IMR-90 (cell line): Measurements from ENCODE around the gene PTK6. TPM values are rescaled to one million over a fixed set of nuclear protein-coding genes. Genes with fewer than 3 reads are reported as not detected.
A peak's percentile ranks its signal among the peaks of the same experiment; 100 is the strongest.

Source experiments
- ATAC-seq: fragments of 200-7000 bp; cut with Tn5 transposase; 2 replicates; pipeline ENCODE4 v1.9.1; 2020; ENCODE audit warnings: low read depth, mild to moderate bottlenecking, moderate library complexity
- BruUV-seq: library from RNA; stranded (reverse); fragments of 400-500 nt; replicated peaks from 2 replicates; lab custom pipeline; 2021; lab: Mats Ljungman, UMichigan
- CTCF ChIA-PET: fragments of 300-600 bp; formaldehyde crosslinking; extraction: SDS; loops from one replicate; lab custom pipeline; 2021; ENCODE audit warnings: antibody characterized with exemption; lab: Yijun Ruan, JAX
- POLR2A ChIA-PET: fragments of 300-600 bp; sonication (Branson Sonifier 250); formaldehyde crosslinking; loops from one replicate; lab custom pipeline; 2022; ENCODE audit warnings: antibody characterized with exemption; ENCODE audit not compliant: unreplicated experiment; lab: Charles Lee
- DNase-seq: peaks from one replicate; pipeline ENCODE4 v3.0.0; 2013
- H2AFZ ChIP-seq: replicated peaks from 2 replicates; pipeline ENCODE3; 2013; ENCODE audit warnings: low read length, mild to moderate bottlenecking; ENCODE audit not compliant: poor library complexity
- H2AK5ac ChIP-seq: 2 replicates; pipeline ENCODE4 v1.6.1; 2013; ENCODE audit warnings: low read depth, low read length, inconsistent platforms
- H2AK9ac ChIP-seq: replicated peaks from 2 replicates; pipeline ENCODE3; 2013; ENCODE audit warnings: mild to moderate bottlenecking, low read depth, low read length, moderate library complexity; ENCODE audit not compliant: poor library complexity
- H2BK120ac ChIP-seq: 2 replicates; pipeline ENCODE4 v1.6.1; 2013; ENCODE audit warnings: low read depth, low read length, inconsistent platforms
- H2BK15ac ChIP-seq: 3 replicates; pipeline ENCODE4 v1.6.1; 2013; ENCODE audit warnings: low read depth, low read length, inconsistent platforms
- H2BK20ac ChIP-seq: 2 replicates; pipeline ENCODE4 v1.6.1; 2013; ENCODE audit warnings: low read depth, mild to moderate bottlenecking, inconsistent platforms, low read length, moderate library complexity
- H2BK5ac ChIP-seq: 2 replicates; pipeline ENCODE4 v1.6.1; 2013; ENCODE audit warnings: mild to moderate bottlenecking, low read depth, low read length, inconsistent platforms; ENCODE audit not compliant: poor library complexity, severe bottlenecking
- H3K14ac ChIP-seq: replicated peaks from 2 replicates; pipeline ENCODE4 v1.6.1; 2013; ENCODE audit warnings: low read depth, low read length, inconsistent platforms
- H3K18ac ChIP-seq: 2 replicates; pipeline ENCODE4 v1.6.1; 2013; ENCODE audit warnings: low read depth, low read length, control low read depth
- H3K23ac ChIP-seq: 2 replicates; pipeline ENCODE4 v1.6.1; 2013; ENCODE audit warnings: low read depth, low read length, inconsistent platforms
- H3K27ac ChIP-seq: 2 replicates; pipeline ENCODE4 v1.5.1; 2013; ENCODE audit warnings: mild to moderate bottlenecking, control low read depth, low read length; ENCODE audit not compliant: insufficient read depth
- H3K27me3 ChIP-seq: 2 replicates; pipeline ENCODE4 v1.6.1; 2013; ENCODE audit warnings: low read length; ENCODE audit not compliant: control insufficient read depth, insufficient read depth
- H3K36me3 ChIP-seq: 2 replicates; pipeline ENCODE4 v1.6.1; 2013; ENCODE audit warnings: low read length, mixed read lengths; ENCODE audit not compliant: control insufficient read depth, insufficient read depth
- H3K4ac ChIP-seq: 2 replicates; pipeline ENCODE4 v1.6.1; 2013; ENCODE audit warnings: low read depth, low read length, inconsistent platforms
- H3K4me1 ChIP-seq: 2 replicates; pipeline ENCODE4 v1.6.1; 2013; ENCODE audit warnings: low read length, mixed read lengths; ENCODE audit not compliant: control insufficient read depth, insufficient read depth
- H3K4me2 ChIP-seq: 2 replicates; pipeline ENCODE4 v1.6.1; 2013; ENCODE audit warnings: low read depth, mild to moderate bottlenecking, control low read depth, low read length, moderate library complexity
- H3K4me3 ChIP-seq: 2 replicates; pipeline ENCODE4 v1.5.1; 2013; ENCODE audit warnings: low read depth, mild to moderate bottlenecking, control low read depth, low read length, moderate library complexity; ENCODE audit not compliant: insufficient read depth
- H3K56ac ChIP-seq: 2 replicates; pipeline ENCODE4 v1.6.1; 2013; ENCODE audit warnings: low read length, inconsistent platforms; ENCODE audit not compliant: insufficient read depth; ENCODE audit errors: extremely low read depth
- H3K79me1 ChIP-seq, 2 experiments: 2 replicates each; pipeline ENCODE4 v1.6.1; 2013; ENCODE audit warnings: low read length in 2 of 2, inconsistent platforms in 1 of 2, low read depth in 1 of 2
- H3K9ac ChIP-seq: 2 replicates; pipeline ENCODE4 v1.6.1; 2013; ENCODE audit warnings: low read depth, low read length, control low read depth
- H3K9me1 ChIP-seq: 2 replicates; pipeline ENCODE4 v1.6.1; 2013; ENCODE audit warnings: low read length, inconsistent platforms; ENCODE audit not compliant: insufficient read depth
- H3K9me3 ChIP-seq: 2 replicates; pipeline ENCODE4 v1.6.1; 2013; ENCODE audit warnings: low read length; ENCODE audit not compliant: control insufficient read depth, insufficient read depth
- H4K20me1 ChIP-seq: 2 replicates; pipeline ENCODE4 v1.6.1; 2013; ENCODE audit warnings: low read length, inconsistent platforms; ENCODE audit not compliant: insufficient read depth
- H4K5ac ChIP-seq: 2 replicates; pipeline ENCODE4 v1.6.1; 2013; ENCODE audit warnings: mild to moderate bottlenecking, low read depth, low read length, control low read depth
- H4K8ac ChIP-seq, 2 experiments: 2 replicates each; pipeline ENCODE4 v1.6.1; 2013; ENCODE audit warnings: low read depth in 2 of 2, low read length in 2 of 2, control low read depth in 1 of 2, inconsistent platforms in 1 of 2
- H4K91ac ChIP-seq: 2 replicates; pipeline ENCODE4 v1.6.1; 2013; ENCODE audit warnings: low read depth, low read length, inconsistent platforms; ENCODE audit not compliant: insufficient read depth
- BHLHE40 ChIP-seq: fragments of 150-350 bp; IDR thresholded peaks from 2 replicates; pipeline ENCODE4 v1.6.1; 2016; ENCODE audit warnings: mild to moderate bottlenecking, low read depth, low read length
- CEBPB ChIP-seq: IDR thresholded peaks from 2 replicates; pipeline ENCODE4 v1.6.1; 2012; ENCODE audit warnings: low read depth, low read length, improper control_type of control experiment
- CHD1 ChIP-seq: IDR thresholded peaks from 2 replicates; pipeline ENCODE4 v1.6.1; 2012; ENCODE audit warnings: low read depth, low read length, improper control_type of control experiment
- CTCF ChIP-seq: conservative IDR thresholded peaks from 2 replicates; pipeline ENCODE4 v1.5.1; 2012; ENCODE audit warnings: mild to moderate bottlenecking, low read depth, low read length, improper control_type of control experiment
- ELK1 ChIP-seq: fragments of 150-350 bp; IDR thresholded peaks from 2 replicates; pipeline ENCODE4 v1.6.1; 2016; ENCODE audit warnings: low read depth, mild to moderate bottlenecking, low read length, moderate library complexity, borderline replicate concordance
- MAFK ChIP-seq: IDR thresholded peaks from 2 replicates; pipeline ENCODE4 v1.6.1; 2012; ENCODE audit warnings: low read depth, low read length, improper control_type of control experiment
- MAZ ChIP-seq: IDR thresholded peaks from 2 replicates; pipeline ENCODE4 v1.6.1; 2012; ENCODE audit warnings: low read depth, mild to moderate bottlenecking, low read length, improper control_type of control experiment, moderate library complexity, borderline replicate concordance
- MXI1 ChIP-seq: IDR thresholded peaks from 2 replicates; pipeline ENCODE4 v1.6.1; 2012; ENCODE audit warnings: low read depth, mild to moderate bottlenecking, low read length, moderate library complexity, borderline replicate concordance
- NFE2L2 ChIP-seq: fragments of 150-350 bp; IDR thresholded peaks from 2 replicates; pipeline ENCODE4 v1.6.1; 2016; ENCODE audit warnings: low read depth, mild to moderate bottlenecking, low read length
- POLR2A ChIP-seq: IDR thresholded peaks from 2 replicates; pipeline ENCODE4 v1.6.1; 2012; ENCODE audit warnings: mild to moderate bottlenecking, low read depth, low read length
- RFX5 ChIP-seq: IDR thresholded peaks from 2 replicates; pipeline ENCODE4 v1.8.0; 2012; ENCODE audit warnings: low read depth, mild to moderate bottlenecking, low read length, moderate library complexity
- SMC3 ChIP-seq: fragments of 150-350 bp; IDR thresholded peaks from 2 replicates; pipeline ENCODE4 v1.6.1; 2016; ENCODE audit warnings: low read depth, mild to moderate bottlenecking, antibody characterized with exemption, low read length, moderate library complexity
- WGBS, 2 experiments: methylation state at CpG; one replicate each; pipeline versions ENCODE4 v1.1.5 to v1.1.7; 2013; ENCODE audit warnings: missing lambda C conversion rate in 2 of 2; ENCODE audit not compliant: insufficient read length in 1 of 2; ENCODE audit errors: extremely low coverage in 2 of 2; 5-methylcytosine and 5-hydroxymethylcytosine counted together
- dilution Hi-C: fragments of 300-500 bp; cut with HindIII; formaldehyde crosslinking; loops from one replicate; pipeline ENCODE4 v1.14.3; 2018; ENCODE audit warnings: low sequenced_read_pairs; ENCODE audit not compliant: unreplicated experiment
- in situ Hi-C: fragments of 300-500 bp; cut with MboI; formaldehyde crosslinking; loops from 3 replicates; pipeline ENCODE4 v1.14.3; 2019; ENCODE audit warnings: low sequenced_read_pairs, inconsistent platforms, mixed read lengths
- intact Hi-C: fragments of 100-400 bp; cut with micrococcal nuclease; formaldehyde crosslinking; loops from 2 replicates; pipeline ENCODE4 v1.10.0; 2022
- polyA plus RNA-seq, 3 experiments: library from polyadenylated mRNA; depleted of rRNA; stranded (reverse); fragments of >200 nt; gene quantifications; 2 replicates each; pipeline ENCODE4 v1.2.3, GENCODE V29; 2012; ENCODE audit warnings: low replicate concordance in 1 of 3
- total RNA-seq: library from RNA; depleted of rRNA; stranded (reverse); fragments of >200 nt; gene quantifications from 2 replicates; pipeline ENCODE4 v1.2.3, GENCODE V29; 2012
- TF ChIP-seq, protein P1 (sequence below): fragments of 150-350 bp; IDR thresholded peaks from 2 replicates; pipeline ENCODE4 v1.6.1; 2017; ENCODE audit warnings: mild to moderate bottlenecking, antibody characterized with exemption, low read length, low read depth

The PTK6 gene
- total and polyA plus RNA-seq, 2 of the 4 experiments (the other 2 are of a cell fraction), result not detected

DNA sequence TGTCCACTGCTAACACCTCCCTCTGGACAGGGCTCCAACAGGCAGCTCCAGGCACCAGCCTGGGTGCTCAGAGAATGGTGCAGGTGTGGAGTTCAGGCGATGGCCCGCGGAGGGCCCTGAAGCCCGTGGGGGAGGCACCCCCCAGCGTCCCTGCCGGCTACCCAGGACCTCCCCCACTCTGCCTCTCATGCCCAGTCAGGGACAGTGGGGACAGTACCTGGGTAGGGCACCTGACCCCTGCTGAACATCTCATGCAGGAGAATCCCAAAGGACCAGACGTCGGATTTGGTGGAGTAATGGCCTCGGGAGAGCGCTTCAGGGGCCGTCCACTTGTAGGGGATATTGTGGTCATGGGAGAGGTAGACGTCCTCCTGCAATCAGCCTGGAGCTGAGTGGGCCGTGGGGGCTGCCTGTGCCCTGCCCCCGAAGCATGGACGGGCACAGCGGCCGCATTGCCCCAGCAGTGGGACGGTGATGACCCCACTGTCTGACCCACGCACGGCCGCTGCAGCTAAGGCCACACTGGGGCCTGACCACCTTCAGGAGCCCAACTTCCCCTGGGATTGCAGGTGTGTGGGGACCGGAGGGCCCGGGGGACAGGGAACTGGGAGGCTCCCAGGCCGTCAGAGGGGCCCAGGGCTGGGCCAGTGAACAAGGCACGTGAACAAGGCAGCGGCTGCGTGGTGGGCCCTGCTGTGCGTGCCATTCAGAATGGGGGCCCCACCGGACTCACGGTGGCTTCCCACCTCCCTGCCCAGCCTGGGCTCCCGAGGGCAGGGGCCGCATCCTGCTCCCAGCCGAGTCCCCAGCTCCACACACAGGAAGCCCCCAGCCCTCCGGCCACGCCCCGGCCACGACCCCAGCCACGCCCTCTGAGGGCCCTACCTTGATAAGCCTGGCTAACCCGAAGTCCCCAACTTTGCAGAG, 7.1 kb downstream of the PTK6 start:
- Histone ChIP-seq H2AK5ac (no peak overlapping the region), H4K8ac (no peak overlapping the region), H3K36me3 (no peaks in the 10 kb centered on the region), H3K27me3 (peaks cover 4% of the 10 kb centered on the region; the same call in 1 of the 2 replicates), H2BK15ac (no peak overlapping the region), H2BK5ac (no peak overlapping the region), H2AK9ac (peak overlapping the region; percentile 28), H3K4ac (no peak overlapping the region), H3K9me3 (no peaks in the 10 kb centered on the region), H3K27ac (no peak overlapping the region), H2AFZ (no peak overlapping the region), H2BK120ac (no peak overlapping the region), H4K20me1 (no peaks in the 10 kb centered on the region), H4K5ac (no peak overlapping the region), H3K4me2 (no peak overlapping the region), H3K18ac (no peak overlapping the region), H2BK20ac (no peak overlapping the region), H3K4me3 (no peak overlapping the region), H3K4me1 (no peaks in the 10 kb centered on the region), H3K9me1 (no peaks in the 10 kb centered on the region), H3K56ac (no peak overlapping the region), H3K23ac (no peak overlapping the region), H3K79me1 (no peaks in the 10 kb centered on the region), H3K9ac (no peak overlapping the region), H4K91ac (no peak overlapping the region), H3K14ac (no peak overlapping the region)
- ATAC-seq (no peak), DNase-seq (no peak)
- in situ Hi-C loops, result loop anchor here (10.0 kb wide), 2 partner anchors 335 to 445 kb away; partner anchors contain the start of genes ABHD16B, SAMD10 and TPD52L2
- intact Hi-C loops, result loop anchor here (10.0 kb wide), 1 partner anchor 125 kb away; the partner anchor contains the start of genes RTEL1 and STMN3
- BruUV-seq, result no TSS peak
- 85% methylated on average over 26 of the region's 39 CpGs; no CpG with 5 or more reads in 1 of the 2 experiments for WGBS, 2 experiments
- CTCF ChIA-PET, result no interaction called here
- dilution Hi-C loops, result no loop called here
- POLR2A ChIA-PET, result interaction anchor here (0.5 kb wide), 1 partner anchor 180 kb away, joined by 4 read pairs; no protein-coding TSS in a partner anchor
- TF ChIP-seq RFX5, result no peak
- no peak; the same call in 1 of the 2 replicates for TF ChIP-seq POLR2A
- TF ChIP-seq MAZ, result no peak
- no peak for TF ChIP-seq BHLHE40
- no peak for TF ChIP-seq SMC3
- TF ChIP-seq CTCF, result no peak
- TF ChIP-seq CHD1, result no peak
- no peak for TF ChIP-seq ELK1
- TF ChIP-seq CEBPB, result no peak
- no peak for TF ChIP-seq MAFK
- TF ChIP-seq MXI1, result no peak
- TF ChIP-seq NFE2L2, result no peak
- TF ChIP-seq, protein P1, sequence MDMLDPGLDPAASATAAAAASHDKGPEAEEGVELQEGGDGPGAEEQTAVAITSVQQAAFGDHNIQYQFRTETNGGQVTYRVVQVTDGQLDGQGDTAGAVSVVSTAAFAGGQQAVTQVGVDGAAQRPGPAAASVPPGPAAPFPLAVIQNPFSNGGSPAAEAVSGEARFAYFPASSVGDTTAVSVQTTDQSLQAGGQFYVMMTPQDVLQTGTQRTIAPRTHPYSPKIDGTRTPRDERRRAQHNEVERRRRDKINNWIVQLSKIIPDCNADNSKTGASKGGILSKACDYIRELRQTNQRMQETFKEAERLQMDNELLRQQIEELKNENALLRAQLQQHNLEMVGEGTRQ, result no peak
